Kidney tubule cell (primary cell): ENCODE results near the gene ASB13.

Experiments
- DNase-seq: peaks from one replicate; pipeline ENCODE4 v3.0.0-alpha.2; 2018; ENCODE audit warnings: low spot score

The ASB13 gene

GRCh38 chr10:5666008-5666840, at the start of gene ASB13:
ASB13 (minus strand) TSS chr10:5666595; CDS start chr10:5666551, 44 bp downstream.
- peak; percentile 62 for DNase-seq

GRCh38 chr10:5711642-5712041, 45.2 kb upstream of the ASB13 start:
- DNase-seq, result no peak

- DNase-seq, result no peak
Measured at GRCh38 chr10:5710859-5711258, 44.5 kb upstream of the ASB13 start.

- no peak for DNase-seq
Measured at GRCh38 chr10:5709865-5710264, 43.5 kb upstream of the ASB13 start.

GRCh38 chr10:5708356-5708755, 42.0 kb upstream of the ASB13 start:
- no peak for DNase-seq

- DNase-seq, result no peak
Measured at GRCh38 chr10:5698062-5698461, 31.7 kb upstream of the ASB13 start.

GRCh38 chr10:5697342-5697741, 30.9 kb upstream of the ASB13 start:
- no peak for DNase-seq

GRCh38 chr10:5694573-5694972, 28.2 kb upstream of the ASB13 start:
- DNase-seq, result no peak

GRCh38 chr10:5692461-5693358, 26.3 kb upstream of the ASB13 start:
- peak; percentile 54 for DNase-seq

- DNase-seq, result no peak
Measured at GRCh38 chr10:5691786-5692185, 25.4 kb upstream of the ASB13 start.

- no peak for DNase-seq
Measured at GRCh38 chr10:5688587-5688986, 22.2 kb upstream of the ASB13 start.

GRCh38 chr10:5685764-5686240, 19.4 kb upstream of the ASB13 start:
- no peak for DNase-seq

GRCh38 chr10:5684971-5685763, 18.8 kb upstream of the ASB13 start:
- DNase-seq, result peak; percentile 74

GRCh38 chr10:5684318-5684970, 18.0 kb upstream of the ASB13 start, which contains the start of gene TASOR2:
TASOR2 (plus strand) TSS chr10:5684838; CDS start chr10:5720643, 35,805 bp downstream.
- peak; percentile 98 for DNase-seq

GRCh38 chr10:5683065-5683464, 16.7 kb upstream of the ASB13 start:
- DNase-seq, result no peak

GRCh38 chr10:5681930-5682329, 15.5 kb upstream of the ASB13 start:
- no peak for DNase-seq

- DNase-seq, result peak; percentile 30
Measured at GRCh38 chr10:5679606-5680005, 13.2 kb upstream of the ASB13 start.

- DNase-seq, result no peak
Measured at GRCh38 chr10:5679037-5679435, 12.6 kb upstream of the ASB13 start.

GRCh38 chr10:5678397-5679036, 12.1 kb upstream of the ASB13 start:
- no peak for DNase-seq

- DNase-seq, result no peak
Measured at GRCh38 chr10:5670662-5671375, 4.4 kb upstream of the ASB13 start.
